Ishikawa (cell line): ENCODE results near the gene MN1.

Experiments
- CEBPB ChIP-seq: IDR thresholded peaks from 2 replicates; pipeline ENCODE4 v1.6.1; 2012
- CREB1 ChIP-seq: IDR thresholded peaks from 2 replicates; pipeline ENCODE4 v1.6.1; 2012; ENCODE audit warnings: low read depth
- EGR1 ChIP-seq: IDR thresholded peaks from 2 replicates; pipeline ENCODE4 v1.6.1; 2012
- EP300 ChIP-seq: IDR thresholded peaks from 2 replicates; pipeline ENCODE4 v1.6.1; 2012; ENCODE audit warnings: borderline replicate concordance
- NFIC ChIP-seq: IDR thresholded peaks from 2 replicates; pipeline ENCODE4 v1.6.1; 2012
- RAD21 ChIP-seq: IDR thresholded peaks from 2 replicates; pipeline ENCODE4 v1.6.1; 2012; ENCODE audit warnings: low read depth
- REST ChIP-seq: IDR thresholded peaks from 2 replicates; pipeline ENCODE4 v1.6.1; 2012; ENCODE audit warnings: low read depth, mild to moderate bottlenecking
- TCF12 ChIP-seq: IDR thresholded peaks from 2 replicates; pipeline ENCODE4 v1.6.1; 2012; ENCODE audit warnings: low read depth
- TEAD4 ChIP-seq: IDR thresholded peaks from 2 replicates; pipeline ENCODE4 v1.6.1; 2012
- YY1 ChIP-seq: IDR thresholded peaks from 2 replicates; pipeline ENCODE4 v1.6.1; 2012; ENCODE audit warnings: low read depth
- ZBTB7A ChIP-seq: IDR thresholded peaks from 2 replicates; pipeline ENCODE4 v1.6.1; 2012; ENCODE audit warnings: low read depth

DNA sequence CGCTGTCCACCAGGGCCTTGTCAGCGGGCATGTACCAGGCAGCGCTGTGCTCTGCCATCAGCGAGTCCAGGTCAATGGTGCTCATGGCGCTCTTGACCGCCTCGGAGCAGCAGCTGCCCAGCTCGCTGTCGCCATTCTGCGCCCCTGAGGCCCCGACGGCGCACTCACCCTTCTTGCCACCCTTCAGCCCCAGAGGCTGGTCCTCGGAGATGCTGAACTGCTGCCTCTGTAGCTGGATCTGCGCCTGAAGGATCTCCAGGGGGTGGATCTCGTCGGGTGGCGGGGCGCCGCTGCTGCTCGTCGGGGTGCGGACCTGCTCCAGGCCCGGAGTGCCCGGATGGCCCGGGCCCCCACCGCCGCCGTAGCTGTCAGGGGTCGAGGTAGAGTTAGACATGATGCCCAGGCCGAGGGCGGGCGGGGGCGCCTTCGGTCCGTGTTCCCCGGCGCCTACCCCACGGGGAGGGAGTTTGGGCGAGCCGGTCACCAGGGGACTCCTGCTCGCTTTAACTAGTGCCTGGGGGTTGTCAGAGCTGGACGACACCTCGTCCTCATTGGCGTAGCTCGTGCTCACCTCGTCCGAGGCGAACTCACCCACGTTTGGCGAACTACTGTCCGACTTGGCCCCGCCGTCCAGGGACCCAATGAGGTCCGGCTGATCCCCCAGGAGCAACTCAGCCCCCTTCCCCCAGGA is 4.6 kb downstream of the MN1 start:
- TF ChIP-seq YY1: no peak
- TF ChIP-seq REST: no peak
- no peak for TF ChIP-seq TCF12
- TF ChIP-seq NFIC: no peak
- no peak for TF ChIP-seq RAD21
- TF ChIP-seq EGR1: no peak
- TF ChIP-seq TEAD4: no peak
- TF ChIP-seq CEBPB: no peak
- TF ChIP-seq CREB1: no peak
- no peak for TF ChIP-seq ZBTB7A
- no peak for TF ChIP-seq EP300
